ENCODE data around the gene FGD3. TPM values are rescaled to one million over a fixed set of nuclear protein-coding genes. Genes with fewer than 3 reads are reported as not detected.
"Not testable (repeated sequence)": the region's sequence is repeated elsewhere in the genome, so short reads cannot be mapped to it uniquely, and the experiment has no call there.

Gene FGD3, protein sequence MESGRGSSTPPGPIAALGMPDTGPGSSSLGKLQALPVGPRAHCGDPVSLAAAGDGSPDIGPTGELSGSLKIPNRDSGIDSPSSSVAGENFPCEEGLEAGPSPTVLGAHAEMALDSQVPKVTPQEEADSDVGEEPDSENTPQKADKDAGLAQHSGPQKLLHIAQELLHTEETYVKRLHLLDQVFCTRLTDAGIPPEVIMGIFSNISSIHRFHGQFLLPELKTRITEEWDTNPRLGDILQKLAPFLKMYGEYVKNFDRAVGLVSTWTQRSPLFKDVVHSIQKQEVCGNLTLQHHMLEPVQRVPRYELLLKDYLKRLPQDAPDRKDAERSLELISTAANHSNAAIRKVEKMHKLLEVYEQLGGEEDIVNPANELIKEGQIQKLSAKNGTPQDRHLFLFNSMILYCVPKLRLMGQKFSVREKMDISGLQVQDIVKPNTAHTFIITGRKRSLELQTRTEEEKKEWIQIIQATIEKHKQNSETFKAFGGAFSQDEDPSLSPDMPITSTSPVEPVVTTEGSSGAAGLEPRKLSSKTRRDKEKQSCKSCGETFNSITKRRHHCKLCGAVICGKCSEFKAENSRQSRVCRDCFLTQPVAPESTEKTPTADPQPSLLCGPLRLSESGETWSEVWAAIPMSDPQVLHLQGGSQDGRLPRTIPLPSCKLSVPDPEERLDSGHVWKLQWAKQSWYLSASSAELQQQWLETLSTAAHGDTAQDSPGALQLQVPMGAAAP
- total RNA-seq, result 8.2 TPM

DNA sequence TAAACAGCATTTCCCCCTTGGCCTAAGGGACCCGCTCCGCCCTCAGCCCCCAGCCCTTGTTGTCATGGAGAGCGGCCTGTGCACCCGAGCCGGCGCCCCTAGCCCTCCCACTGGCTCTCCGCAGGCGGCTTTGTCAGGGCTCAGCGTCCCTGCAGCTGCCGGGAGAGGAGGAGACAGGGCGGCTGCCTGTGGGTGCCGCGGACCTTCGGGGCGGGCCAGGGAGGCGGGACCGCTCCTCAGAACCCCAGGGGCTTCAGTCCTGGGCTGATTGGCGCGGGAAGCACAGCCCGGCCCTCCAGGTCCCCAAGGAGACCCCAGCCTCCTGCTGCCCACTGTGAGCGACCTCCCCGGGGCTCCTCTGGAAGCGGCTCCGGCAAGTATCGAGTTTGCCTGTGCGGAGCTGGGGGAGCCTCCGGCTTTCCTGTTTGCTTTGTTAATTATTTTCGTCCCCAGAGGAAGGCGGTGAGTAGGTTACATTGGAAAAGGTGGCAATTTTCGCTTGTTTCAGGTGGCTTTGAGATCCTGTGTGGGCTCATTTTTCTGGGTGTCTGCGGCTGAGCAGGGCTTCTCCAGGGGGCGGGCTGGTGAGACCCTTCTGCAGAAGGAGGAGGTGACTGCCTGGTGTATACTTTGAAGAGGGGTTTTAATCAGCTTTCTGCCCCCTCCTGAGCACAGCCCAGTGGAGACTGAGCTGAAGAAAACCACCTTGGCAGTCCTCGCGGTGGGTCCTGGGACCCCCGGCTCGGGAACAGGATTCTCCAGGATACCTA, at the start of gene FGD3:
TSS of gene FGD3 (plus strand) at position 256 of the 770 bp plus-strand sequence. CDS start 28,734 bp downstream, outside the sequence.
- no peak for DNase-seq (ENCODE audit: low spot score)

DNA sequence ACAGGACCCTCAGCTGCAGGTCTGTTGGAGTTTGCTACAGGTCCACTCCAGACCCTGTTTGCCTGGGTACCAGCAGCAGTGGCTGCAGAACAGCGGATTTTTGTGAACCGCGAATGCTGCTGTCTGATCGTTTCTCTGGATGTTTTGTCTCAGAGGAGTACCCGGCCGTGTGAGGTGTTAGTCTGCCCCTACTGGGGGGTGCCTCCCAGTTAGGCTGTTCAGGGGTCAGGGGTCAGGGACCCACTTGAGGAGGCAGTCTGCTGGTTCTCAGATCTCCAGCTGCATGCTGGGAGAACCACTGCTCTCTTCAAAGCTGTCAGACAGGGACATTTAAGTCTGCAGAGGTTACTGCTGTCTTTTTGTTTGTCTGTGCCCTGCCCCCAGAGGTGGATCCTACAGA, 42.2 kb upstream of the FGD3 start:
- DNase-seq (ENCODE audit: low spot score), result not testable (repeated sequence)

DNA sequence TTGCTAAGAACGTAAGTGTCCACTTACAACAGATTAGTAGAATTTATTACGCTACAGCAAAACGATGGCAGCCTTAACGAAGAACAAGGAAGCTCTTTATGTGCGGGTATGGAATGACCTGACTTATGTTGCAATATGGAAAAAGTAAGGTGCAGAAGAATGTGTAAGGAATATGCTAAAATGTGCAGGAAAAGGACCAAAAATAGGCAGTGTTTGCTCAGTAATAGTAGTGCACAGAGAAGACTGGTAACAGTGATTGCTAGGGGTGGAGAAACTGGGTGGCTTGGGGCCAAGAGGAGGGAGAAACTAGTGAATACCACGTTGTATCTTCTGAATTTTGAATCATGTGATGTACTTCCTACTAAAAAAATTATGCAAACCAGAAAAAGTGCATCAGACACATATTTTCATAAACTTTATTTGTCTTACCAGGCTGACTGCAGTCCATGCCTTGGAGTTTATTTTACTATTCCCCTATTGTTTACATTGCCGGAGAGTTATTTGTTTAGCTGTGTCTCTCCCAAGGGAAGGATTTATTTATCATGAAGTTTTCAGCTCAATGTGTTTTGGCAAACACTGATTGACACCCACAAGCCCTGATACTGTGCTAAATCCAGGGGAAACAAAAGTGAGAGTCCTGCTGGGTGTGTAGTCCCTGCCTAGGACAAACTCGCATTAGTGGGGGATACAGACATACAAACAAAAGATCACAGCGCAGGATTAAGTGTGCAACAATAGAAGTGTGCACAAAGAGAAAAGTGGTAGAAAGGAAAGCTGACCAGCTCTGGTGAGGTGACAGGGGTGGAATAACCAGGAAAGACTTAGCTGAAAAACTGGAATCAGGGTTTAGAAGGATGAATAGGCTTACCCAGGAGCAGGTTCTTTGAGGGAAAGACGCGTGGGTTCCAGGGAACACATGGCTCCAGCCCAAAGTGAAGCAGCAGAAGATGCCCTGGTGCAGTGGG, 35.5 kb upstream of the FGD3 start:
- DNase-seq (ENCODE audit: low spot score), result no peak

DNA sequence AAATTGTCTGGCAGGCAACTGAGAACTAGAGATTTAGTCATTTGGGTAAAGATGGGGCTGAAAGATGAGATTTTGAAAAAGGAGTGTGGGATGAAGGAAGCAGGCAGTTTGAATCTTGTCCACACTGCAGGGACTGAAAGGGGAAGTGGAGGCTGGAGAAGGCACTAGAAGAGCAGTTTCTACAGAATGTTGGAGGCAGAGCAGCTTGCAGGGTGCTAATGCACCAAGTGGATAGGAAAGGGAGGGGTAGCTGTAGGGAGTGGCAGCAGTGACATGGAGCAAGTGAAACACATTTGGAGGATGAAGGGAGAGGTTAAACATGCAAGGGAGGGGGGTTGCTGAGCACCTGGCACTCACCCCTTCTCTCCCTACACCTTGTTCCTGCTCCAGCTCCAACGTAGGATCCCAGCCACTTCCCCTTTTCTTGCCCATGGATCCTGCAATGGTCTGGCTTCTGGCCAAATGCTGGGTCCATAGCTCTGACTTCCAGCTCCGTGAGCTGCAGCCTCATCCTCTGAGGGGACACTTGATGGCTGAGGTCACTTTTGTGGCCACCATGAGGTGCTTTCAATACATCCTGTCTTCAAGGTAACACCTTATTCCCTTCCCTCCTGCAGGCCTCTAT, 30.0 kb upstream of the FGD3 start:
- no peak for DNase-seq (ENCODE audit: low spot score)

DNA sequence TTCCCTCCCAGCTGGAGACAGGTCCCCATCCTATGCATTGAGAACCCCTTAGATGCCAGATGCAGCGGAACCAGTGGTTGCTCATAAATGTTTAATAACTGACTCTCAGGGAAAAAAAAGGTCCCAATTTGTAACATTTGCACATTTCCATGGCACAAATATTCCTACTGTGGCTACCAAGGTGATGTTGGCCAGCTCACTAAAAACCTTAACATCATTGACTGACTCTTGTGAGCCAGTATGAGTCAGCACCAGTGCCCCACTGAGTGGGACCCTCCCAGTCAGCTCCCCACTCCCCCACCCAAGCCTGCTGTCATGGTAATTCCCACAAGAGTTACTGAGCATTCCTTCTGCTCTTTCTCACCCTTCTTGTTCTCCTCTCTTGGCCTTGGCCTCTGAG, 26.9 kb upstream of the FGD3 start:
- no peak for DNase-seq (ENCODE audit: low spot score)

DNA sequence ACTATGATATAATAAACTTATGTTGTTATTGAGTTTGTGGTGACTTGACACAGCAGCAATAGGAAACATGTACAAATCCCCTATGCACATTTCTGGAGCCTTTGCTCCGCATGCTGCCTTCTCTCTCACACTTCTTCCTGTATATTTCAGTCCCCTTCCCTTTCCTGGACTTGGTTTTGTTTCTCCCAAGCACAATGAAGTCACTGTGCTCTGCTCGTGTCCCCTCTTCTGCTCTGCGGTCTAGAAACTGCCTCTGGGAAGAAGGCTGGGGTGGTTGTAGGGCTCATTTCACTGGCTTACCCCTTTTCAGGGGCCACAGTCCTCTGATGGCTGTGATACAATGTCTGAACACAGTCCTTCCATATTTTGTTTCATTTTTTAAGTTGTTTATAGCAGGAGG, 15.7 kb upstream of the FGD3 start:
- DNase-seq (ENCODE audit: low spot score), result no peak

DNA sequence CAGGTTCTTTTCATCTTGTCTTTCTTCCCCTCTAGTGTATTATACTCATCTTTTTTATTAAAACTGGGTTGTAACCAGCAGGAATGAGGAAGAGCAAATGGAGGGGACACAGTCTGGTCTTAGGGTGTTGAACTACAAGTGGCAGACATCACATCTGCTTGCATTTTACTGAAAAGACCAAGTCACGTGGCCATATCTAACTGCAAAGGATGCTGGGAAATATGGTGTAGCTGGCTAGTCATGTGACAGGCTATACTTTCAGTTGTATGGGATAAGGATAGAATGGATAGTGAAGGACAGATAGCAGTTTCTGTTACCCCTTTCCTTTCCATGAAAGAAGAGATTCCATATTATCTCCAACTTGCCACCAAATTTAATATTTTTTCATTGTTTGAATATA, 13.0 kb upstream of the FGD3 start:
- DNase-seq (ENCODE audit: low spot score), result no peak

DNA sequence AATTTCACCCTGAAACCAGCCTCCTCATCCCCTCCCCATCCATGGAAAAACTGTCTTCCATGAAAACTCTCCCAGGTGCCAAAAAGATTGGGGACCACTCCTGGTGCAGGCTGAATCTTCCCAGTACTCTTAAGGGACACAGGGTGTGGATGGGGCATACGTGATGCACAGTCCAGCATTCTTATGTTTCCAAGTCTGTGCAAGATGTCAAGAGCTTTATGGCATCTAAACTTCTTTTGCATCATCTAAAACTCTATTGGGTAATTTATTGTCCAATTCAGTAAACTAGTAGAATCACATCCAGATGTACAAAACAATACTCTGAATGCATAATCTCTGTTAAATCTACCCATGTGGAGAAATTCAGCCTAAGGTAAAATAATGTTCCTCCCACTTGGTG, 9.3 kb upstream of the FGD3 start:
- DNase-seq (ENCODE audit: low spot score), result no peak

DNA sequence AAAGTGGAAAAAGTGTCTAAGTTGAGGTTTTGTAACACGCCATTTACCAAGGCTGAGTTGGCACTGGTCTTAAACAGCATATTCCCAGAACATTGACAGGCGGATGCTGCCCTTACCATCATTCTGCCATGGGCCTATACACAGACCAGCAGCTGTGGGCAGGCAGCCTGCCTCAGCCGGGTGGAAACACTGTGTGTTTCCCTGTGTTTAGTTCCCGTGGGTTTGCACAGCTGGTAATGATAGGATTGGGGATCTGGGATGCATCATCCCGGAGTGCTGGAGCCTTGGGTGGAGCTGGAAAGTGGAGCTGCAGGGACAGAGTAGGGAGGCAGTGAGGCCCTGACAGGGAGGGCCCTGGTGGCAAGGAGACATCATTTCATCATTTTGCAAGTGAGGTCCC, 5.5 kb upstream of the FGD3 start:
- DNase-seq (ENCODE audit: low spot score), result no peak

DNA sequence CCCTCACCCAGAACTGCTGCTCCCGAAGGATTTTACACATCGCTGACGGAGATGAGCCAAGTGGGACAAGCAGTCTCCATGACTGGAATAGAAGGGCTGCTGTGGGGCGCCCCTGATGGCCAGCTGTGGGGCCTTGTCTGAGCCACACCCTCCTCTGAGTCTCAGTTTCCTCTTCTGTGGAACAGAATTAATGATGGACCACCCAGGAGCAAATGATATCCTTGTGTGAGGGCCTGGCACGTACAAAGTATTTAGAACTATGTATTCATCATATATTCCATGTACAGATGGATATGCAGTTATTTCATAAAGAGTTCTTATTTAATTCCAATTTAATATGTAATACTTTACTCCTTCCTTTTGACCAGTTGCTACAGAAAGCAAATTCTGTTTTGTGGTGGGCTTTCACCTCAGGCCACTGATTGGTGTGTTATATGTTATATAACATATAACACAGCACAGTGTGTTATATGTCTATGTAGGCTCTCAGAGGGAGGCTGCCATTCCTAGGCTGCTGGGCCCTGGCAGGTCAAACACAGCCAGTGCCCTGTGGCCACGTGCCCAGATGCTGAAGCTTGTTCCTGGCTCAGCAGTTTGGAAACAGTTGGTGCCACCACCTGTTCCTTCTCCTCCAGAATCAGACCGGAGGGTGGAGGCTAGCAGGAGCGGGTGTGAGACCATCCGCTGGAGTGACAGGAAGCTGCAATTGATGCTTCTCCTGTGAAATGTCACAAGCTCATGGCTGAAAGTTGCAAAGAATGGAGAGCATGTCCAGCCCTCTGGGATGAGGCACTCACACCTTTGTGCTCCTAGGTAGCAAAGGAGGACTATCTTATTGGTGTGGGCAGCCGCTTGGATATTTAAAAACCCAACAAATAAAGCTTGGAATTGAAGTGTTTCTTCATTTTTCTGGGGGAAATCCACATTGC, 4.4 kb upstream of the FGD3 start:
- no peak for DNase-seq (ENCODE audit: low spot score)

DNA sequence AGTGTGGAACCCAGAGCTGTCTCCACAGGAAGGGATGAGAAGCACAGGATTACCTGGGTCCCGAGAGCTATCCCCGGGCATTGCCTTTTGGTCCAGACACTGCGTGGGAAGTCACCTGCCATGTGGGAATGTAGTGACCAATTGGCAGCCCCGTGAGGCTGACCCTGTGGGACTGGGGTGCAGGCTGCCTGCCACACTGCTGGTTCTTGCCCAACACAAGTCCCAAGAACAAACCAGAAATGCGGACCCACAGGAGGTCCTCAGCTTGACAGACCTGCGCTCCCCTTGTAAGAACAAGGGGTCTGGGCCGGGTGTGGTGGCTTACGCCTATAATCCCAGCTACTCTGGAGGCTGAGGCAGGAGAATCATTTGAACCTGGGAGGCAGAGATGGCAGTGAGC, 2.4 kb upstream of the FGD3 start:
- no peak for DNase-seq (ENCODE audit: low spot score)

DNA sequence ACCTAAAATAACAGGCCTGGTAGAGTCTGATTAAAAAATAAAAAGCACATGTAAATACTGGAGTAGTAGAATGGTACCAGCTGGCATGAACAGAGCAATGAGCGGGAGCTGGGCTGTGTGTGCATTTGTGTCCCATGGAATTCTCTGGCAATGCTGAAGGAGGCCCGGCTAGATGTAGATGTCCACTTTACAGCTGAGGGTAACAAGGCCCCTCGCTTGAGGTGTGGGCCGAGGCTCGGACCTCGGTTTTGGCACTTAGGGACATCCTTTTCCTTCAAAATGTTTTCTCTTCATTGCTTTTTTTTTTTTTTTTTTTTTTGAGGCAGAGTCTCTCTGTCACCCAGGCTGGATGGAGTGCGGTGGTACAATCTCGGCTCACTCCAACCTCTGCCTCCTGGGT, 1.5 kb upstream of the FGD3 start:
- no peak for DNase-seq (ENCODE audit: low spot score)

DNA sequence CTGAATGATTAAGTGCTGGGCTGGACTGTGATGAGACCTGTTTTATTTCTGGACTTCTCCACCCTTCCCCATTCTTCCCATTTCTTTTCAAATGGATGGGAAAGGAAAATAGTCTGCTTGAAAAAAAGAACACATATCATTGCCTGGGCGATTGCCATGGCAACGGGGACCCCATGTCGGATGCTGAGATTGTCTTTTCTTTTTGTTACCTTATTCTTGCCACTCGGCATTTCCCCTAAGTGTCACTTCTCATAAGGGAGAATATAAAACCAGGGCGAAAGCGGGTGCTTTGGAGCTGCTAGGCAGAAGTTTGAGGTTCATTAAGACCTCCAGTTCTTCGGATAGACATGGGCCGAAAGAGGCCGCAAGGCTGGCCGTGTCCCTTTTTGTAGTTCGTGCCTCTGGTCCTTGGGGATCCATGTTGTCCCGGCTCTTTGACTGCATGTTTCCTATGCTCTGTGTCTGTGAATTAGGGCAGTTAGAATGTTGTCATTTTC, 763 bp downstream of the FGD3 start:
- no peak for DNase-seq (ENCODE audit: low spot score)

DNA sequence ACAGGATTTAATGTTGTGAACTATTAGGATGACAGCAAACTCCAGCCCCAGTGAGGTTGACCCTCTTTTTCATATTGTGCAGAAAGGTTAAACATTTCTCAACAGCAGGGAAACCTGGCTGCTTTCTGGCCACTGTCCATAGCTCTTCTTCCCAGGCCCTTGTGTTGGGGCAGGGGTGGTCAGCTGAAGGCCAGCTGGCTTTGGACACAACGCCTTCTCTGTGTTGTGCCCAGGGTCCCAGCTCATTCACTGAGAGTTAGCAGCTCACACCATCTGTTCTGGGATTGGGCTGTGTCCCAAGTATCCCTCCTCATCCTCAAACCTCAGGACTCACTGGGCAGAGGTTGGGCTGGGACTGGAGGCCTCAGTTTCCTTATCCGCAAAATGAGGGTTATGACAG, 1.3 kb downstream of the FGD3 start:
- DNase-seq (ENCODE audit: low spot score), result no peak

DNA sequence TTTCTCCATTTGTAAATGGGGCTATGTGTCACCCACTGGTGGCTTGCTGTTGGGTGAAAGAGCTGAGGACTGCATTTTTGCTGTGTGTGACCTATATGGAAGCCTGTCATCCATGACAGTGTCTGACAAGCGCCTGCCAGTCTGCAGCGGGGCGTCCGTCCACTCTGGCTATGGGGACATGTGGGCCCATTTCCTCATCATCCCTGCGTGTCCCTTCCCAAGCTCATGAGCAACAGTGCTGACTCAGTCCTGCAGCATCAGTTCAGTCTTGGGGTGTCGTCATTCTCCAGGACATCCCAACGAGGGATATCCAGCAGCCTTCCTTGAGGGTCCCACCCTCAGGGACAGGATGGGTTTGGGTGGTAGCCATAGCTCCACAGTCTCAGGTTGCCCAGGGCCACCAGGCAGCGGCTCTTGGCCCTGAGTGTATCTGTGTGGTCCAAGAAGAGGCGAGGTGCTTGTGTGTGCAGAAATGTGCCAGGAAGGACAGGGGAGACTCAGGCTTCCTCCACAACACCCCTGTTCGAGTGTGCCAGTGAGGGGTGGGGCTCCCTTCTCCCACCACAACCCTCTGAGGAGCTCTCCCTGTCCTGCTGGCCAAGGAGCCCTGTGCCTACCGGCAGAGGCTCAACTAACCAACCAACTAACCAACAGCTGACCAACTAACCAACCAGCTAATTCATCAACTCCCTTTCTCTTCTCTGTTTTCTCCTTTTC, 2.1 kb downstream of the FGD3 start:
- DNase-seq (ENCODE audit: low spot score), result no peak

DNA sequence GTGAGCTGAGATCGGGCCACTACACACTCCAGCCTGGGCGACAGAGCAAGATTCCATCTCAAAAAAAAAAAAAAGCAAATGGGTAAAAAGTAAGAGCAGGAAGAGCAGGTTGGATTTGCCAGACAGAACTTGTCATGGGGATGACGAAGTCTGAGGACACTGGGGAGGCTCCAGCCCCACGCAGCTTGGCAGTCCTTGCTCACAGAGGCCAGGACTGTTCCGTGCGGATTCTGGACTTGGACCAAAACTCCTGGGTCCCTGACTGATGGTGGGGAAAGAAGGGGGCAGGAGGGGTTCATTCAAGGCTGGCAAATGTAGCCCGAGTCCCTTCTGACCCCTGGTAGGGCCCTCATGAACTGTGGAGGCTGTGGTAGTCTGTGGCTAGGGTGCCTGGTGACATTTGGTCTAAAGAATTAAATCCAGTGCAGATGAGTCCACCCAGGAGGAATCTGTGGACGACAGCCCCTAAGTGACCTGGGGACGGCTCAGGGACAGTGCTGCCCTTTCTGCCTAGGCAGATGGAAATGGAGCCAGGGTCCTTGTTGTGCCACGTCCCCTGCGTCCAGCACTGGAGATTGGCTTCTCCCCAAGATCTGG, 3.1 kb downstream of the FGD3 start:
- no peak for DNase-seq (ENCODE audit: low spot score)

DNA sequence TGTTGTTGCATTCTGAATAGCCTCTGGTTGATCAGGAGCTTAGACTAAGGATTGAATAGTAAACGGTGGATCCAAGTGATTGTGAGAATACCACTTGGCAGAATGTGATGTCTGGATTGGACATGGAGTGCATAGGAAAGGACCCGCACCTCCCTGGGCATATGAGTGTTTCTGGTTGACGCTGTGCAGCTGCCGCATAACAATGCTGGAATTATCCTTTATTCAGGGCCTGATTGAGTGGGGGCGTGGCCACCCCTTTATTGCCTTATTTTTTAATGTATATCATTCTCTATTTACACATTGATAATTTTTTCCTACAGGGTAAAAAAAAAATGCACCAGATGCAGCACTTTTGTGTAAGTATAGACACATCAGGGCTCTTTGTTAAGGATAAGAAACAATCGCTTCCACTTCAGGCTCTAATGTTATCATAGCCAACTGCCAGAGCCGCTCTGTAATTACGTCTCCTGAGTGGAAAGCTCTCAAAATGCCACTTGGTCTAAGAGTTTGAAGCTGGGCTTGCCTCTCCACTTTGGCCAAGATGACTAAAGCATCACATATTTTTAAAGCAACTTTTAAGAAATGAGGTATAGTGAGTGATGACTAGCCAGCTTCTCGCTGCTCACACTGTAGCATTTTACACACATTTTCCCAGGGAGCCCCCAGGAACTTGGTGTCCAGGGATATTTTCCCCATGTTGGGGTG, 5.7 kb downstream of the FGD3 start:
- DNase-seq (ENCODE audit: low spot score), result no peak

Measured in mucosa of gallbladder (tissue), 1 donor.